Measurements from ENCODE around the gene AP2B1. TPM values are rescaled to one million over a fixed set of nuclear protein-coding genes. Genes with fewer than 3 reads are reported as not detected.

AP2B1 gene
- total RNA-seq, 2 experiments from 2014 or later = 157 to 161 TPM

DNA sequence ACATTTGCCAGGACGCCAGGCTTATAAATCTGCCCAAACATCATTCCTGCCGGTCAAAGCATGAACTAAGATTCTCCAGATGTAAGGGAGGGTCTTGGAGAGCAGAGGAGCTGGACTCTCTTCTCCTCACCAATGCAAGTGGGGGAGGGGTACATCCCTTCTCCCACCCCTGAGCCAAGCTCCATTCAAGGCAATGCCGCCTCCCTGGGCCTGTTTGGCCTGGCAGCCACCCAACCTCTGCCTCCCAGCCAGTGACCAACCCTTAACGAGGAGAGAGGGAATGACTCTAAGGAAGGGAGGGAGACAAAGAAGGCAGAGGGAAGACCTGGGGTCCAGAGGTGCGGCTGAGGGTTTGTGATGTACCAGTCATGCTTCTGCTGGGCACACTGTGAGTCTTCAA, 187.4 kb downstream of the AP2B1 start:
- ChIA-PET POLR2A (interaction anchor here (0.6 kb wide), 1 partner anchor 11 kb away, joined by 3 read pairs; no protein-coding TSS in a partner anchor), CTCF (interaction anchor here (3.0 kb wide), 1 partner anchor 10 kb away, joined by 15 read pairs; no protein-coding TSS in a partner anchor)
- H3K27ac Mint-ChIP-seq = no peak overlapping the region
- DNase-seq = no peak
- H3K9me3 Mint-ChIP-seq = no peaks in the 10 kb centered on the region
- H3K36me3 Mint-ChIP-seq (ENCODE audit: low read depth) = no peaks in the 10 kb centered on the region
- H3K4me1 Mint-ChIP-seq (ENCODE audit: low read depth) = no peaks in the 10 kb centered on the region
- intact Hi-C loops (cut with micrococcal nuclease) = no loop called here
- no peak for TF ChIP-seq CTCF (IDR thresholded peaks at IDR 0.05)
- H3K27me3 Mint-ChIP-seq = peaks cover 6% of the 10 kb centered on the region
- ATAC-seq = no peak
- no peak overlapping the region for H3K4me3 Mint-ChIP-seq

GRCh38 chr17:35775039-35775438, 187.9 kb downstream of the AP2B1 start:
- intact Hi-C loops (cut with micrococcal nuclease) = no loop called here
- POLR2A ChIA-PET = interaction anchor here (0.6 to 0.7 kb wide), 4 partner anchors 11 to 35 kb away, joined by 3 to 5 read pairs (median 3); partner anchors contain the start of gene TAF15
- ATAC-seq = no peak
- CTCF ChIA-PET = interaction anchor here (3.0 kb wide), 1 partner anchor 11 kb away, joined by 15 read pairs; no protein-coding TSS in a partner anchor
- no peak for TF ChIP-seq CTCF (IDR thresholded peaks at IDR 0.05)
- H3K4me1 Mint-ChIP-seq (ENCODE audit: low read depth) = no peaks in the 10 kb centered on the region
- no peak for DNase-seq
- H3K4me3 Mint-ChIP-seq = no peak overlapping the region
- no peaks in the 10 kb centered on the region for H3K36me3 Mint-ChIP-seq (ENCODE audit: low read depth)
- H3K27ac Mint-ChIP-seq = no peak overlapping the region
- no peaks in the 10 kb centered on the region for H3K9me3 Mint-ChIP-seq
- peaks cover 6% of the 10 kb centered on the region for H3K27me3 Mint-ChIP-seq

GRCh38 chr17:35775583-35775982, 188.5 kb downstream of the AP2B1 start:
- no peak overlapping the region for H3K4me3 Mint-ChIP-seq
- H3K4me1 Mint-ChIP-seq (ENCODE audit: low read depth) = no peaks in the 10 kb centered on the region
- DNase-seq = no peak
- no peak for ATAC-seq
- no peak overlapping the region for H3K27ac Mint-ChIP-seq
- CTCF ChIA-PET = interaction anchor here (3.0 kb wide), 1 partner anchor 11 kb away, joined by 15 read pairs; no protein-coding TSS in a partner anchor
- peaks cover 6% of the 10 kb centered on the region for H3K27me3 Mint-ChIP-seq
- no peaks in the 10 kb centered on the region for H3K36me3 Mint-ChIP-seq (ENCODE audit: low read depth)
- POLR2A ChIA-PET = interaction anchor here (0.6 to 0.7 kb wide), 3 partner anchors 11 to 34 kb away, joined by 3 to 5 read pairs (median 3); partner anchors contain the start of gene TAF15
- no peaks in the 10 kb centered on the region for H3K9me3 Mint-ChIP-seq
- intact Hi-C loops (cut with micrococcal nuclease) = no loop called here
- TF ChIP-seq CTCF (IDR thresholded peaks at IDR 0.05) = no peak

Other genes starting within 250 kb of the AP2B1 start
- gene SLFN11, start 213.7 kb upstream of the AP2B1 start, total RNA-seq = 100 to 1,000 TPM in 1 of 2 experiments, 10 to 100 TPM in 1; 95.8 to 106 TPM
- gene SLFN12, start 154.8 kb upstream of the AP2B1 start, total RNA-seq = 1 to 10 TPM; 5.1 to 6.3 TPM
- 10 to 100 TPM; 39.9 to 41.8 TPM for gene SLFN13, start 138.6 kb upstream of the AP2B1 start, total RNA-seq
- gene SLFN12L, start 49.6 kb upstream of the AP2B1 start, total RNA-seq = 10 to 100 TPM; 41.7 to 42.5 TPM
- under 1 TPM in 1 of 2 experiments, not detected in 1; 0.11 TPM for gene SLFN14, start 26.5 kb upstream of the AP2B1 start, total RNA-seq
- 1 to 10 TPM; 5.1 to 5.6 TPM for gene PEX12, start 8.8 kb upstream of the AP2B1 start, total RNA-seq
- 1 to 10 TPM; 1.9 to 2.3 TPM for gene RASL10B, start 144.3 kb downstream of the AP2B1 start, total RNA-seq
- under 1 TPM; 0.27 to 0.34 TPM for gene GAS2L2, start 165.9 kb downstream of the AP2B1 start, total RNA-seq
- gene C17orf50, start 173.6 kb downstream of the AP2B1 start, total RNA-seq = not detected
- under 1 TPM in 1 of 2 experiments, not detected in 1; 0.41 TPM for gene MMP28, start 208.3 kb downstream of the AP2B1 start, total RNA-seq
- 100 to 1,000 TPM; 309 to 319 TPM for gene TAF15, start 222.2 kb downstream of the AP2B1 start, total RNA-seq